SK-N-SH (cell line): ENCODE measurements around the gene RFC5. TPM values are rescaled to one million over a fixed set of nuclear protein-coding genes. Genes with fewer than 3 reads are reported as not detected.

Source experiments
- CTCF ChIA-PET: fragments of 300-600, 350-600 bp; formaldehyde crosslinking; extraction: SDS; loops from one replicate; lab custom pipeline; 2021; lab: Yijun Ruan, JAX
- POLR2A ChIA-PET: fragments of 350-600 bp; sonication (Branson Sonifier 250); formaldehyde crosslinking; extraction: SDS; loops from one replicate; lab custom pipeline; 2020; ENCODE audit warnings: antibody characterized with exemption, inconsistent platforms; lab: Yijun Ruan, JAX
- DNase-seq: peaks from one replicate; pipeline ENCODE4 v3.0.0; 2012
- H2AFZ ChIP-seq: fragments of 200-600 bp; sonication (generic); 2 replicates; pipeline ENCODE4 v1.8.1; 2016; ENCODE audit warnings: antibody characterized with exemption, mild to moderate bottlenecking, low read depth
- H3F3A ChIP-seq: fragments of 200-600 bp; sonication (generic); replicated peaks from 2 replicates; pipeline ENCODE3; 2016; ENCODE audit warnings: antibody characterized with exemption, mild to moderate bottlenecking; ENCODE audit not compliant: insufficient read depth
- H3K27ac ChIP-seq, 2 experiments: fragments of 200-500 bp in 1 of 2; fragments of 200-600 bp in 1 of 2; sonication (Bioruptor generic) in 1 of 2; sonication (generic), shearing (Covaris generic) in 1 of 2; 2 replicates each; pipeline versions ENCODE4 v1.5.1 to v1.6.1; 2014 to 2016; ENCODE audit warnings: low read depth in 2 of 2, inconsistent platforms in 1 of 2, low read length in 1 of 2, mild to moderate bottlenecking in 1 of 2, mixed read lengths in 1 of 2
- H3K27me3 ChIP-seq: fragments of 200-600 bp; sonication (generic), shearing (Covaris generic); 2 replicates; pipeline ENCODE4 v1.6.1; 2016; ENCODE audit warnings: mixed run types; ENCODE audit not compliant: insufficient read depth
- H3K36me3 ChIP-seq, 2 experiments: fragments of 200-500 bp in 1 of 2; fragments of 200-600 bp in 1 of 2; sonication (Bioruptor generic) in 1 of 2; sonication (generic) in 1 of 2; replicated peaks in 1 of 2; 2 replicates each; pipeline versions ENCODE3 to v1.5.1; 2014 to 2016; ENCODE audit warnings: low read length in 1 of 2, mild to moderate bottlenecking in 1 of 2; ENCODE audit not compliant: insufficient read depth in 2 of 2, control insufficient read depth in 1 of 2
- H3K4me1 ChIP-seq, 2 experiments: fragments of 200-500 bp in 1 of 2; fragments of 200-600 bp in 1 of 2; sonication (Bioruptor generic) in 1 of 2; sonication (generic), shearing (Covaris generic) in 1 of 2; 2 replicates each; pipeline versions ENCODE4 v1.5.1 to v1.6.1; 2014 to 2016; ENCODE audit warnings: low read depth in 1 of 2, low read length in 1 of 2, mixed run types in 1 of 2; ENCODE audit not compliant: insufficient read depth in 2 of 2, control insufficient read depth in 1 of 2
- H3K4me2 ChIP-seq: fragments of 200-600 bp; sonication (generic), shearing (Covaris generic); 2 replicates; pipeline ENCODE4 v1.6.1; 2017; ENCODE audit warnings: mixed run types
- H3K4me3 ChIP-seq, 2 experiments: fragments of 200-500 bp in 1 of 2; fragments of 200-600 bp in 1 of 2; sonication (Bioruptor generic) in 1 of 2; sonication (generic), shearing (Covaris generic) in 1 of 2; 2 replicates each; pipeline versions ENCODE4 v1.5.1 to v1.8.1; 2014 to 2016; ENCODE audit warnings: low read depth in 2 of 2, inconsistent platforms in 1 of 2, low read length in 1 of 2, mild to moderate bottlenecking in 1 of 2, mixed read lengths in 1 of 2, moderate library complexity in 1 of 2
- H3K79me2 ChIP-seq: fragments of 200-600 bp; sonication (generic); 2 replicates; pipeline ENCODE4 v1.8.1; 2017; ENCODE audit warnings: mild to moderate bottlenecking; ENCODE audit not compliant: insufficient read depth
- H3K9ac ChIP-seq: fragments of 200-600 bp; sonication (generic); 2 replicates; pipeline ENCODE4 v1.6.1; 2017; ENCODE audit warnings: mixed run types
- H3K9me2 ChIP-seq: fragments of 200-600 bp; sonication (generic); 2 replicates; pipeline ENCODE4 v1.6.1; 2017; ENCODE audit warnings: mixed run types
- H3K9me3 ChIP-seq: fragments of 200-600 bp; sonication (generic); 2 replicates; pipeline ENCODE4 v1.6.1; 2017; ENCODE audit warnings: mixed run types, mild to moderate bottlenecking, moderate library complexity
- H4K20me1 ChIP-seq: fragments of 200-600 bp; sonication (generic); 2 replicates; pipeline ENCODE4 v1.6.1; 2017; ENCODE audit warnings: mild to moderate bottlenecking, mixed run types; ENCODE audit not compliant: insufficient read depth
- ELF1 ChIP-seq: IDR thresholded peaks from 2 replicates; pipeline ENCODE4 v1.4.0; 2012
- EZH2phosphoT487 ChIP-seq: fragments of 200-600 bp; sonication (generic); IDR thresholded peaks from 2 replicates; pipeline ENCODE4 v1.6.1; 2017; ENCODE audit warnings: low read depth, mixed run types, mild to moderate bottlenecking, antibody characterized with exemption, moderate library complexity, borderline replicate concordance
- FOXJ3 ChIP-seq: sonication (generic); formaldehyde crosslinking; IDR thresholded peaks from 2 replicates; pipeline ENCODE4 v1.5.1; 2020; ENCODE audit warnings: mild to moderate bottlenecking, missing genetic modification reagents
- GABPA ChIP-seq: IDR thresholded peaks from 2 replicates; pipeline ENCODE4 v1.4.0; 2012; ENCODE audit warnings: low read depth, mild to moderate bottlenecking
- GATA2 ChIP-seq: sonication (generic); formaldehyde crosslinking; IDR thresholded peaks from 2 replicates; pipeline ENCODE4 v1.5.0; 2020; ENCODE audit warnings: mild to moderate bottlenecking, missing genetic modification reagents
- JUND ChIP-seq: IDR thresholded peaks from 2 replicates; pipeline ENCODE4 v1.4.0; 2012
- MXI1 ChIP-seq: IDR thresholded peaks from 2 replicates; pipeline ENCODE4 v1.6.1; 2012; ENCODE audit warnings: mild to moderate bottlenecking, low read depth, low read length, improper control_type of control experiment
- NRF1 ChIP-seq: IDR thresholded peaks from 2 replicates; pipeline ENCODE4 v1.6.1; 2012; ENCODE audit warnings: low read depth, mild to moderate bottlenecking, low read length
- POLR2AphosphoS5 ChIP-seq: IDR thresholded peaks from 2 replicates; pipeline ENCODE4 v1.6.1; 2012; ENCODE audit warnings: low read depth, low read length
- RCOR1 ChIP-seq: fragments of 150-350 bp; IDR thresholded peaks from 2 replicates; pipeline ENCODE4 v1.6.1; 2017; ENCODE audit warnings: antibody characterized with exemption, low read length
- RFX5 ChIP-seq: IDR thresholded peaks from 2 replicates; pipeline ENCODE4 v1.6.1; 2012; ENCODE audit warnings: mild to moderate bottlenecking, improper control_type of control experiment, low read length
- SIN3A ChIP-seq: IDR thresholded peaks from 2 replicates; pipeline ENCODE4 v1.6.1; 2012; ENCODE audit warnings: low read depth, mild to moderate bottlenecking, low read length, moderate library complexity, borderline replicate concordance
- TAF1 ChIP-seq: IDR thresholded peaks from 2 replicates; pipeline ENCODE4 v1.6.1; 2012; ENCODE audit warnings: low read depth, mild to moderate bottlenecking, low read length, moderate library complexity, borderline replicate concordance
- TCF12 ChIP-seq: IDR thresholded peaks from 2 replicates; pipeline ENCODE4 v1.4.0; 2012
- YY1 ChIP-seq: IDR thresholded peaks from 2 replicates; pipeline ENCODE4 v1.4.0; 2012; ENCODE audit warnings: low read depth, mild to moderate bottlenecking
- WGBS: methylation state at CpG from one replicate; pipeline ENCODE4 v1.1.6; 2017; ENCODE audit warnings: low lambda C conversion rate; 5-methylcytosine and 5-hydroxymethylcytosine counted together
- polyA plus RNA-seq, 3 experiments: library from polyadenylated mRNA; depleted of rRNA; stranded (reverse); fragments of >200 nt; gene quantifications; 2 replicates each; pipeline ENCODE4 v1.2.3, GENCODE V29; 2012
- TF ChIP-seq, protein P1 (sequence below): fragments of 150-350 bp; IDR thresholded peaks from 2 replicates; pipeline ENCODE4 v1.6.1; 2016; ENCODE audit warnings: mild to moderate bottlenecking, low read depth, low read length
- TF ChIP-seq, protein P2 (sequence below): IDR thresholded peaks from 2 replicates; pipeline ENCODE4 v1.4.0; 2012; ENCODE audit warnings: low read depth, borderline replicate concordance
- TF ChIP-seq, protein P3 (sequence below): IDR thresholded peaks from 2 replicates; pipeline ENCODE4 v1.4.0; 2012; ENCODE audit warnings: low read depth

Gene RFC5
- polyA plus RNA-seq, 1 of the 3 experiments (the other 2 are of a cell fraction): 15.3 TPM

DNA sequence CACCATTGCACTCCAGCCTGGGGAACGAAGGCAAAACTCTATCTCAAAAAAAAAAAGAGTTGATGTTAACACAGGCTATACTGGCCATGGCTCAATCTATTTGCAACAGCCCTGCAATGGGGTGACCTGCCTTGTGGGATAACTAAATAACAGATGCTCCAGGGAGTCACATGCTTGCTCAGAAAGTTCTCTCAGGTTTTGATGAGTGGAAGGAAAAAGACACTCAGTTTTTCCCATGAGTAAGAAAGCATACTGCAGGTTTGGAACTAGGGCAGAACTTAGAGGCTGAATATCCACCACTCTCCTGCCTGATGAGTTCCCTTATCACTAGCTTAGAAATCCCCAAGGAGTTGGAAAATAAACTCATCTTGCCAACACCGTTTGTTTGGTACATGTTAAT is 27.6 kb downstream of the RFC5 start:
- H2AFZ ChIP-seq: no peak overlapping the region
- no peak for DNase-seq
- no peak overlapping the region for H3K27ac ChIP-seq
- peaks cover 4% of the 10 kb centered on the region; the same call in 1 of the 2 replicates for H4K20me1 ChIP-seq
- no peaks in the 10 kb centered on the region for H3K4me1 ChIP-seq
- H3K9me2 ChIP-seq: no peaks in the 10 kb centered on the region
- H3F3A ChIP-seq: no peaks in the 10 kb centered on the region
- ChIA-PET CTCF (interaction anchor here (0.8 to 2.1 kb wide), 4 partner anchors 9 to 169 kb away, joined by 3 to 7 read pairs (median 4); no protein-coding TSS in a partner anchor), POLR2A (no interaction called here)
- peaks cover 56% of the 10 kb centered on the region for H3K79me2 ChIP-seq
- no peak overlapping the region for H3K4me2 ChIP-seq
- H3K9me3 ChIP-seq: no peaks in the 10 kb centered on the region
- TF ChIP-seq FOXJ3 (CRISPR knock-in tag) (no peak), POLR2AphosphoS5 (no peak), TCF12 (no peak), NRF1 (no peak), JUND (no peak), EZH2phosphoT487 (no peak), GABPA (no peak), YY1 (no peak), ELF1 (no peak), TAF1 (no peak), RCOR1 (no peak), MXI1 (no peak), GATA2 (CRISPR knock-in tag) (no peak), RFX5 (no peak), SIN3A (no peak)
- TF ChIP-seq, protein P1, sequence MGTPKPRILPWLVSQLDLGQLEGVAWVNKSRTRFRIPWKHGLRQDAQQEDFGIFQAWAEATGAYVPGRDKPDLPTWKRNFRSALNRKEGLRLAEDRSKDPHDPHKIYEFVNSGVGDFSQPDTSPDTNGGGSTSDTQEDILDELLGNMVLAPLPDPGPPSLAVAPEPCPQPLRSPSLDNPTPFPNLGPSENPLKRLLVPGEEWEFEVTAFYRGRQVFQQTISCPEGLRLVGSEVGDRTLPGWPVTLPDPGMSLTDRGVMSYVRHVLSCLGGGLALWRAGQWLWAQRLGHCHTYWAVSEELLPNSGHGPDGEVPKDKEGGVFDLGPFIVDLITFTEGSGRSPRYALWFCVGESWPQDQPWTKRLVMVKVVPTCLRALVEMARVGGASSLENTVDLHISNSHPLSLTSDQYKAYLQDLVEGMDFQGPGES: no peak
- TF ChIP-seq, protein P2, sequence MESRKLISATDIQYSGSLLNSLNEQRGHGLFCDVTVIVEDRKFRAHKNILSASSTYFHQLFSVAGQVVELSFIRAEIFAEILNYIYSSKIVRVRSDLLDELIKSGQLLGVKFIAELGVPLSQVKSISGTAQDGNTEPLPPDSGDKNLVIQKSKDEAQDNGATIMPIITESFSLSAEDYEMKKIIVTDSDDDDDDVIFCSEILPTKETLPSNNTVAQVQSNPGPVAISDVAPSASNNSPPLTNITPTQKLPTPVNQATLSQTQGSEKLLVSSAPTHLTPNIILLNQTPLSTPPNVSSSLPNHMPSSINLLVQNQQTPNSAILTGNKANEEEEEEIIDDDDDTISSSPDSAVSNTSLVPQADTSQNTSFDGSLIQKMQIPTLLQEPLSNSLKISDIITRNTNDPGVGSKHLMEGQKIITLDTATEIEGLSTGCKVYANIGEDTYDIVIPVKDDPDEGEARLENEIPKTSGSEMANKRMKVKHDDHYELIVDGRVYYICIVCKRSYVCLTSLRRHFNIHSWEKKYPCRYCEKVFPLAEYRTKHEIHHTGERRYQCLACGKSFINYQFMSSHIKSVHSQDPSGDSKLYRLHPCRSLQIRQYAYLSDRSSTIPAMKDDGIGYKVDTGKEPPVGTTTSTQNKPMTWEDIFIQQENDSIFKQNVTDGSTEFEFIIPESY: no peak
- TF ChIP-seq, protein P3, sequence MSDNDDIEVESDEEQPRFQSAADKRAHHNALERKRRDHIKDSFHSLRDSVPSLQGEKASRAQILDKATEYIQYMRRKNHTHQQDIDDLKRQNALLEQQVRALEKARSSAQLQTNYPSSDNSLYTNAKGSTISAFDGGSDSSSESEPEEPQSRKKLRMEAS: no peak
- H3K4me3 ChIP-seq: no peak overlapping the region
- no peak overlapping the region for H3K9ac ChIP-seq
- no peaks in the 10 kb centered on the region for H3K27me3 ChIP-seq
- WGBS: 93% methylated on average over 2 of the region's 2 CpGs
- H3K36me3 ChIP-seq: peaks cover 29 to 69% of the 10 kb centered on the region in 2 experiments
